Testis (tissue), 2 donors: ENCODE results near the gene STARD9.

Experiments
- CTCF ChIP-seq, 3 experiments: fragments of 450-650 bp in 2 of 3; fragments of 200-600 bp in 1 of 3; sonication (generic) in 1 of 3; IDR thresholded peaks; one replicate each; pipeline ENCODE4 v1.5.1; 2016 to 2019; ENCODE audit warnings: antibody characterized with exemption in 3 of 3, mild to moderate bottlenecking in 2 of 3, moderate library complexity in 1 of 3
- POLR2A ChIP-seq: fragments of 450-650 bp; IDR thresholded peaks from one replicate; pipeline ENCODE4 v1.6.1; 2017; ENCODE audit warnings: antibody characterized with exemption, mild to moderate bottlenecking, moderate library complexity

- no peak for TF ChIP-seq CTCF (IDR thresholded peaks at IDR 0.05)
- no peak for TF ChIP-seq POLR2A
Measured at GRCh38 chr15:42711746-42712145, 136.3 kb downstream of the STARD9 start.
